ENCODE data around the gene DDAH2. TPM values are rescaled to one million over a fixed set of nuclear protein-coding genes. Genes with fewer than 3 reads are reported as not detected.

The DDAH2 gene
- total and polyA plus RNA-seq, 7 donors, result 86.7 to 340 (median 137) TPM

DNA sequence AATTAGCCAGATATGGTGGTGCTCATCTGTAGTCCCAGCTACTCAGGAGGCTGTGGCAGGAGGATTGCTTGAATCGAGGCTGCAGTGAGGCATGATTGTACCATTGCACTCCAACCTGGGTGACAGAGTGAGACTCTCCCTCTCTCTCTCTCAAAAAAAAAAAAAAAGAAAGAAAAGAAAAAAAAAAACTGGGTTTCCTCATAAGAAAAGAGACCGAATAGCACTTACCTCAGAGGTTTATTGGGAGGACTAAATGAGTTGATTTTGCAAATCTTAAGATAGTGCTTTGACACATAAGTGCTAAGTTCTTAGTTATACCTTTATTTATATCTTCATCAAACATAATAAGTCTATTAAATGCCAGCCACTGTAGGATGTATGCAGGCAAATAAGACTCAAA is 41.8 kb upstream of the DDAH2 start:
- Histone ChIP-seq H3K4me3 (no peak overlapping the region), H3K9me3 (no peaks in the 10 kb centered on the region), H3K36me3 (no peaks in the 10 kb centered on the region), H3K4me1 (peaks cover 0 to 9% (median 7%) of the 10 kb centered on the region in 4 donors), H3K27ac (no peak overlapping the region), H3K27me3 (peaks cover 0 to 9% (median under 1%) of the 10 kb centered on the region in 3 donors)
- no peak for DNase-seq
- TF ChIP-seq, protein P1, sequence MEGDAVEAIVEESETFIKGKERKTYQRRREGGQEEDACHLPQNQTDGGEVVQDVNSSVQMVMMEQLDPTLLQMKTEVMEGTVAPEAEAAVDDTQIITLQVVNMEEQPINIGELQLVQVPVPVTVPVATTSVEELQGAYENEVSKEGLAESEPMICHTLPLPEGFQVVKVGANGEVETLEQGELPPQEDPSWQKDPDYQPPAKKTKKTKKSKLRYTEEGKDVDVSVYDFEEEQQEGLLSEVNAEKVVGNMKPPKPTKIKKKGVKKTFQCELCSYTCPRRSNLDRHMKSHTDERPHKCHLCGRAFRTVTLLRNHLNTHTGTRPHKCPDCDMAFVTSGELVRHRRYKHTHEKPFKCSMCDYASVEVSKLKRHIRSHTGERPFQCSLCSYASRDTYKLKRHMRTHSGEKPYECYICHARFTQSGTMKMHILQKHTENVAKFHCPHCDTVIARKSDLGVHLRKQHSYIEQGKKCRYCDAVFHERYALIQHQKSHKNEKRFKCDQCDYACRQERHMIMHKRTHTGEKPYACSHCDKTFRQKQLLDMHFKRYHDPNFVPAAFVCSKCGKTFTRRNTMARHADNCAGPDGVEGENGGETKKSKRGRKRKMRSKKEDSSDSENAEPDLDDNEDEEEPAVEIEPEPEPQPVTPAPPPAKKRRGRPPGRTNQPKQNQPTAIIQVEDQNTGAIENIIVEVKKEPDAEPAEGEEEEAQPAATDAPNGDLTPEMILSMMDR (IDR thresholded peaks at IDR 0.05), result no peak
- TF ChIP-seq EP300 (IDR thresholded peaks at IDR 0.05), result no peak
- no peak for TF ChIP-seq POLR2AphosphoS5 (IDR thresholded peaks at IDR 0.05)
- no peak for TF ChIP-seq POLR2A (IDR thresholded peaks at IDR 0.05)
- WGBS, 2 donors, result 30 to 69% methylated on average over 2 of the region's 2 CpGs
- intact Hi-C loops (cut with DNase I), result no loop called here

GRCh38 chr6:31769684-31770371 is 40.7 kb upstream of the DDAH2 start:
- intact Hi-C loops (cut with DNase I), result loop anchor here (1.0 kb wide), 1 partner anchor 90 kb away; no protein-coding TSS in a partner anchor
- 27 to 56% methylated on average over 12 of the region's 12 CpGs for WGBS, 2 donors

DNA sequence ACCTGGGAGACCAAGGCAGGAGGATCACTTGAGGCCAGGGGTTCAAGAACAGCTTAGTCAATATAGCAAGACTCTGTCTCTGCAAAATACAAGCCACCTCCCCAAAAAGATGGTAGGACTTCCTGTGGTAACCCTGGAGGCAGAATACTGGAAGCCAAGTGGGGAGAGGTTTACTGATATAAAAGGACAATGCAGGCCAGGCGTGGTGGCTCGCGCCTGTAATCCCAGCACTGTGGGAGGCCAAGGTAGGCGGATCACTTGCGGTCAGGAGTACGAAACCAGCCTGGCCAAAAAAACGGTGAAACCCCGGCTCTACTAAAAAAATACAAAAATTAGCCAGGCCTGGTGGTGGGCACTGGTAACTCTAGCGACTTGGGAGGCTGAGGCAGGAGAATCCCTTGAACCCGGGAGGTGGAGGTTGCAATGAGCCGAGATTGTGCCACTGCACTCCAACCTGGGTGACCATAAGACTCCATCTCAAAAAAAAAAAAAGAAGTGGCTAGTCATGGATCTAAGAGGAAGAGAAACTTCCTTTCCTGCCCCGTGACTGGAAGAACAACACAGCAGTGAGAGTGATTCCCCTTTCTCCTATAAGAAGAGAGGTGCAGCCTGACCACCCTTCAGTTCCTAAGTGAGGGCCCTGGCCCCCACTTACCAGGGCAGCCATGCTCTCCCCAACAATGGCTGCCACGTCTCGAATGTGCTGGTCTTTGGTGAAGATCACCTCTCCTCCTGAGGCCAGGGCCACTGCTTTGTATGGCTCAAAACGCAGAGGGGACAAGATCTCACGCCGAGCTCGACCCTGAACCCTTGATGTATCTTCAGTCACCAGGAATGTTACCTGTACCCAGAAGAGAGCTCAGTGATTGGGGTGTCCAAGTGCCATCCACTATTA is 39.5 kb upstream of the DDAH2 start:
- WGBS, 2 donors, result 91% methylated on average over 18 of the region's 18 CpGs
- no peak overlapping the region for H3K27ac ChIP-seq
- intact Hi-C loops (cut with DNase I), result loop anchor here (1.0 kb wide), 1 partner anchor 88 kb away; no protein-coding TSS in a partner anchor
- no peak for DNase-seq
- H3K27me3 ChIP-seq, result peaks cover 0 to 14% (median 3%) of the 10 kb centered on the region in 3 donors
- H3K4me1 ChIP-seq, result peaks cover 0 to 10% (median 7%) of the 10 kb centered on the region in 4 donors
- H3K4me3 ChIP-seq, result no peak overlapping the region
- H3K9me3 ChIP-seq, result no peaks in the 10 kb centered on the region
- TF ChIP-seq EP300 (IDR thresholded peaks at IDR 0.05), result no peak
- TF ChIP-seq POLR2A (IDR thresholded peaks at IDR 0.05), result no peak
- TF ChIP-seq POLR2AphosphoS5 (IDR thresholded peaks at IDR 0.05), result no peak
- H3K36me3 ChIP-seq, result no peaks in the 10 kb centered on the region

More at GRCh38 chr6:31769684-31770371, 40.7 kb upstream of the DDAH2 start:
- Histone ChIP-seq H3K36me3 (no peaks in the 10 kb centered on the region), H3K4me3 (no peak overlapping the region), H3K9me3 (no peaks in the 10 kb centered on the region), H3K27ac (no peak overlapping the region), H3K4me1 (peaks cover 0 to 10% (median 7%) of the 10 kb centered on the region in 4 donors), H3K27me3 (peaks cover 0 to 14% (median 3%) of the 10 kb centered on the region in 3 donors)
- peak; percentile 80 for DNase-seq
- no peak for TF ChIP-seq POLR2A (IDR thresholded peaks at IDR 0.05)
- TF ChIP-seq, protein P1 (IDR thresholded peaks at IDR 0.05), result peak; percentile 32 to 83 (median 70)

GRCh38 chr6:31767096-31767645 is 38.1 kb upstream of the DDAH2 start:
- TF ChIP-seq, protein P1 (IDR thresholded peaks at IDR 0.05), result no peak
- TF ChIP-seq POLR2AphosphoS5 (IDR thresholded peaks at IDR 0.05) (no peak), POLR2A (IDR thresholded peaks at IDR 0.05) (no peak), EP300 (IDR thresholded peaks at IDR 0.05) (no peak)
- no peaks in the 10 kb centered on the region for H3K36me3 ChIP-seq
- no peaks in the 10 kb centered on the region for H3K9me3 ChIP-seq
- H3K4me1 ChIP-seq, result peaks cover 0 to 10% (median 7%) of the 10 kb centered on the region in 4 donors
- no peak for DNase-seq
- 83 to 84% methylated on average over 6 of the region's 6 CpGs for WGBS, 2 donors
- H3K4me3 ChIP-seq, result no peak overlapping the region
- intact Hi-C loops (cut with DNase I), result no loop called here
- no peak overlapping the region for H3K27ac ChIP-seq
- H3K27me3 ChIP-seq, result peaks cover 0 to 14% (median 3%) of the 10 kb centered on the region in 3 donors

Data from sigmoid colon (tissue), 7 donors.